ENCODE results near the gene CD300H.
A peak's percentile ranks its signal among the peaks of the same experiment; 100 is the strongest.

The CD300H gene

DNA sequence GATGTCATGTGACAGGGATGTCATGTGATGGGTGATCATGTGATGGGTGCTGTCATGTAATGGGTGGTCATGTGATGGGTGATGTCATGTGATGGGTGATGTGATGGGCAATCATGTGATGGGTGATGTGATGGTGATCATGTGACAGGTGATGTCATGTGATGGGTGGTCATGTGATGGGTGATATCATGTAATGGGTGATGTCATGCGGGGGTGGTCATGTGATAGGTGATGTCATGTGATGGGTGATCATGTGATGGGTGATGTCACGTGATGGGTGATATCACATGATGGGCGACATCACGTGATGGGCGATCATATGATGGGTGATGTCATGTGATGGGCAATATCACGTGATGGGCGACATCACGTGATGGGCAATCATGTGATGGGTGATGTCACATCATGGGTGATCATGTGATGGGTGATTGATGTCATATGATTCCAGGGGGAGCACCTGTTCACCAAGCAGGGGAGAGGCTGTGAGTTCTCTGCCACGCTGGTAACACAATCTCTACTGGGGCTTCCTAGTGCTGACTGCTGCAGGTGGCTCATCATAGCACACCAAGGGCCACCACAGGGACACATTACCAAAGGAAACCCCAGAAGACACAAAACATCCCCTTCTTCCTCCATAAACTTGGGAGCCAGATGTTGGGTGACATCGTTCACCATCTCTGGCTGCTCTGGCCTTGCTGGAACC, 52.5 kb downstream of the CD300H start:
- H3K36me3 ChIP-seq: no peaks in the 10 kb centered on the region
- DNase-seq: peak; percentile 25
- H3K4me3 ChIP-seq (ENCODE audit: low read depth, low read length): no peak overlapping the region
- peaks cover 2% of the 10 kb centered on the region for H3K27me3 ChIP-seq
- H3K9me3 ChIP-seq: no peaks in the 10 kb centered on the region
- no peaks in the 10 kb centered on the region for H3K4me1 ChIP-seq
- TF ChIP-seq, protein P1, sequence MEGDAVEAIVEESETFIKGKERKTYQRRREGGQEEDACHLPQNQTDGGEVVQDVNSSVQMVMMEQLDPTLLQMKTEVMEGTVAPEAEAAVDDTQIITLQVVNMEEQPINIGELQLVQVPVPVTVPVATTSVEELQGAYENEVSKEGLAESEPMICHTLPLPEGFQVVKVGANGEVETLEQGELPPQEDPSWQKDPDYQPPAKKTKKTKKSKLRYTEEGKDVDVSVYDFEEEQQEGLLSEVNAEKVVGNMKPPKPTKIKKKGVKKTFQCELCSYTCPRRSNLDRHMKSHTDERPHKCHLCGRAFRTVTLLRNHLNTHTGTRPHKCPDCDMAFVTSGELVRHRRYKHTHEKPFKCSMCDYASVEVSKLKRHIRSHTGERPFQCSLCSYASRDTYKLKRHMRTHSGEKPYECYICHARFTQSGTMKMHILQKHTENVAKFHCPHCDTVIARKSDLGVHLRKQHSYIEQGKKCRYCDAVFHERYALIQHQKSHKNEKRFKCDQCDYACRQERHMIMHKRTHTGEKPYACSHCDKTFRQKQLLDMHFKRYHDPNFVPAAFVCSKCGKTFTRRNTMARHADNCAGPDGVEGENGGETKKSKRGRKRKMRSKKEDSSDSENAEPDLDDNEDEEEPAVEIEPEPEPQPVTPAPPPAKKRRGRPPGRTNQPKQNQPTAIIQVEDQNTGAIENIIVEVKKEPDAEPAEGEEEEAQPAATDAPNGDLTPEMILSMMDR (IDR thresholded peaks at IDR 0.05; ENCODE audit: low read depth, low read length): no peak

DNA sequence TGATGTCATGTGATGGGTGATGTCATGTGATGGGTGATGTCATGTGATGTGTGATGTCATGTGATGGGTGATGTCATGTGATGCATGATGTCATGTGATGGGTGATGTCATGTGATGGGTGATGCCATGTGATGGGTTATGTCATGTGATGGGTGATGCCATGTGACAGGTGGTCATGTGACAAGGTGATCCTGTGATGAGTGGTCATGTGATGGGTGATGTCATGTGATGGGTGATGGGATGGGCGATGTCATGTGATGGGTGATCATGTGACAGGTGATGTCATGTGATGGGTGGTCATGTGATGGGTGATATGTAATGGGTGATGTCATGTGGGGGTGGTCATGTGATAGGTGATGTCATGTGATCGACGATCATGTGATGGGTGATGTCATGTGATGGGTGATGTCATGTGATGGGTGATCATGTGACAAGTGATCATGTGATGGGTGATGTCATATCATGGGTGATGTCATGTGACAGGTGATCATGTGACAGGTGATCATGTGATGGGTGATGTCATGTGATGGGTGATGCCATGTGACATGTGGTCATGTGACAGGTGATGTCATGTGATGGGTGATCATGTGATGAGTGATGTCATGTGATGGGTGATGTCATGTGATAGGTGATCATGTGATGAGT, 53.2 kb downstream of the CD300H start:
- H3K4me1 ChIP-seq: no peaks in the 10 kb centered on the region
- H3K4me3 ChIP-seq (ENCODE audit: low read depth, low read length): no peak overlapping the region
- H3K27me3 ChIP-seq: no peaks in the 10 kb centered on the region; the same call in 1 of the 2 replicates
- H3K36me3 ChIP-seq: no peaks in the 10 kb centered on the region
- TF ChIP-seq, protein P1 (IDR thresholded peaks at IDR 0.05; ENCODE audit: low read depth, low read length): no peak
- peak; percentile 25 for DNase-seq
- H3K9me3 ChIP-seq: no peaks in the 10 kb centered on the region

- Histone ChIP-seq H3K4me3 (ENCODE audit: low read depth, low read length) (no peak overlapping the region), H3K9me3 (no peaks in the 10 kb centered on the region), H3K36me3 (no peaks in the 10 kb centered on the region), H3K4me1 (no peaks in the 10 kb centered on the region), H3K27me3 (no peaks in the 10 kb centered on the region; the same call in 1 of the 2 replicates)
- TF ChIP-seq, protein P1 (IDR thresholded peaks at IDR 0.05; ENCODE audit: low read depth, low read length): no peak
- DNase-seq: no peak
Measured at GRCh38 chr17:74512624-74513091, 54.7 kb downstream of the CD300H start.

DNA sequence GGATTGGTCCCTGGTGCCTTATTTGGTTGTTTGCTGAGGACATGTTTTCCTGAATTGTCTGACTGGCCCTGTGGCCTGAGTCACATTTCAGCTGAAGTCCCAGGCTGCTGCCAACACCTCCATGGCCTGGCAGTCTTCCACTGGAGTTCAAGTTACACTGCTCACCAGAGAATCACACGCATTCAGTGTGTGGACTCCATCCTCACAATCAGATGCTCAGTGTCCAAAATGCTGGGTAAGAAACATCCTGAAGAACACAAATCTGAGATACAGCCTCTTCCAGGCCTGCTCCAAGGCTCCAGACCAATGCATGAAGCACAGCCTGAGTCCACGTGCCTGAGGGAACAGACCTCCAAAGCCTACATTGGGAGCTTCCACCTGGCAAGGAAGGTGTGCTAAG, 55.3 kb downstream of the CD300H start:
- Histone ChIP-seq H3K27me3 (peaks cover 5% of the 10 kb centered on the region), H3K9me3 (no peaks in the 10 kb centered on the region), H3K4me1 (no peaks in the 10 kb centered on the region), H3K4me3 (ENCODE audit: low read depth, low read length) (no peak overlapping the region), H3K36me3 (no peaks in the 10 kb centered on the region)
- DNase-seq: no peak
- TF ChIP-seq, protein P1 (IDR thresholded peaks at IDR 0.05; ENCODE audit: low read depth, low read length): no peak

All from BE2C (cell line).